Adrenal gland (tissue), 12 donors: ENCODE data around the gene MRPS33. TPM values are rescaled to one million over a fixed set of nuclear protein-coding genes. Genes with fewer than 3 reads are reported as not detected.
"Not testable (repeated sequence)": the region's sequence is repeated elsewhere in the genome, so short reads cannot be mapped to it uniquely, and the experiment has no call there.

Experiments used
- DNase-seq, 7 donors: peaks; one replicate each; pipeline ENCODE4 v3.0.0-alpha.2; 2019 to 2020
- H3K27ac ChIP-seq, 5 donors: fragments of 200-600 bp; sonication (generic) in 4 of 5; 1 replicate in 3 of 5; 2 replicates in 2 of 5; pipeline versions ENCODE4 v1.5.1 to v1.8.0; 2016 to 2020; ENCODE audit warnings: mild to moderate bottlenecking in 1 of 5
- H3K27me3 ChIP-seq: fragments of 200-600 bp; 2 replicates; pipeline ENCODE4 v1.8.0; 2021
- H3K36me3 ChIP-seq, 2 donors: fragments of 200-600 bp; replicated peaks in 1 of 2; 1 replicate in 1 of 2; 2 replicates in 1 of 2; pipeline versions ENCODE4 v1.5.1 to v1.8.0; 2018 to 2022
- H3K4me1 ChIP-seq, 2 donors: fragments of 200-600 bp; replicated peaks in 1 of 2; 1 replicate in 1 of 2; 2 replicates in 1 of 2; pipeline versions ENCODE4 v1.5.1 to v1.8.0; 2018 to 2021
- H3K4me3 ChIP-seq, 4 donors: fragments of 200-600 bp; sonication (generic) in 3 of 4; one replicate each; pipeline ENCODE4 v1.5.1; 2016 to 2018
- H3K9me3 ChIP-seq, 3 donors: fragments of 200-600 bp; sonication (generic) in 1 of 3; replicated peaks in 1 of 3; 1 replicate in 2 of 3; 2 replicates in 1 of 3; pipeline versions ENCODE4 v1.5.1 to v1.8.0; 2016 to 2021
- POLR2A ChIP-seq, 2 donors: fragments of 450-650 bp; IDR thresholded peaks; one replicate each; pipeline ENCODE4 v1.6.1; 2017; ENCODE audit warnings: antibody characterized with exemption in 2 of 2, mild to moderate bottlenecking in 2 of 2, moderate library complexity in 1 of 2
- WGBS, 4 donors: extraction: QIAGEN DNeasy Blood & Tissue Kit in 2 of 4; methylation state at CpG; one replicate each; pipeline versions ENCODE4 v1.1.5 to v1.1.7; 2013 to 2017; 5-methylcytosine and 5-hydroxymethylcytosine counted together
- intact Hi-C, 2 donors: fragments of 100-400 bp; cut with DNase I; formaldehyde crosslinking; loops; one replicate each; pipeline versions ENCODE4 v1.14.1 to v1.15.0; 2022 to 2023
- polyA plus RNA-seq, 3 donors: library from polyadenylated mRNA; stranded (reverse); fragments of 200-250 nt in 2 of 3; fragments of 350-450 nt in 1 of 3; fragmentation: Illumina TruSeq in 1 of 3; extraction: RNeasy Lipid Tissue Mini Kit (QIAGEN cat#74804) in 1 of 3; gene quantifications; one replicate each; pipeline ENCODE4 v1.2.3, GENCODE V29; 2013 to 2014
- small RNA-seq, 2 donors: library from RNA; depleted of rRNA; stranded (forward); fragments of <200 nt; gene quantifications; one replicate each; pipeline ENCODE3, GENCODE V24; 2016
- total RNA-seq, 9 donors: library from RNA; depleted of rRNA in 4 of 9; stranded (reverse); fragments of >200 nt in 4 of 9; fragments of 120-200 nt in 1 of 9; fragmentation: NEBNext Ultra II Directional in 1 of 9; extraction: Animal tissue kit (Norgen Biotek cat#: 25700) in 1 of 9; gene quantifications; one replicate each; pipeline versions ENCODE4 v1.1.0 to v1.2.4, GENCODE V29; 2013 to 2023
- TF ChIP-seq, protein P1 (sequence below), 6 experiments: fragments of 450-650 bp in 4 of 6; fragments of 200-600 bp in 2 of 6; sonication (generic) in 1 of 6; IDR thresholded peaks; 1 replicate in 5 of 6; 2 replicates in 1 of 6; pipeline versions ENCODE4 v1.5.1 to v1.8.0; 2016 to 2021; ENCODE audit warnings: antibody characterized with exemption in 6 of 6, mild to moderate bottlenecking in 2 of 6, moderate library complexity in 1 of 6
- donor health status: healthy with polysubstance abuse.
- donor health status: Bipolar disorder and iron deficiency.
- donor health status: DM: yes; HTN: yes; CAD: no.
- donor health status: DM: no; HTN: no; CAD: no.
- donor health status: DM: no; HTN: no; CAD: no.
- donor health status: DM: yes; HTN: yes; CAD: no.

The MRPS33 gene
- total and polyA plus RNA-seq, 12 donors: 19.7 to 156 (median 59.4) TPM

DNA sequence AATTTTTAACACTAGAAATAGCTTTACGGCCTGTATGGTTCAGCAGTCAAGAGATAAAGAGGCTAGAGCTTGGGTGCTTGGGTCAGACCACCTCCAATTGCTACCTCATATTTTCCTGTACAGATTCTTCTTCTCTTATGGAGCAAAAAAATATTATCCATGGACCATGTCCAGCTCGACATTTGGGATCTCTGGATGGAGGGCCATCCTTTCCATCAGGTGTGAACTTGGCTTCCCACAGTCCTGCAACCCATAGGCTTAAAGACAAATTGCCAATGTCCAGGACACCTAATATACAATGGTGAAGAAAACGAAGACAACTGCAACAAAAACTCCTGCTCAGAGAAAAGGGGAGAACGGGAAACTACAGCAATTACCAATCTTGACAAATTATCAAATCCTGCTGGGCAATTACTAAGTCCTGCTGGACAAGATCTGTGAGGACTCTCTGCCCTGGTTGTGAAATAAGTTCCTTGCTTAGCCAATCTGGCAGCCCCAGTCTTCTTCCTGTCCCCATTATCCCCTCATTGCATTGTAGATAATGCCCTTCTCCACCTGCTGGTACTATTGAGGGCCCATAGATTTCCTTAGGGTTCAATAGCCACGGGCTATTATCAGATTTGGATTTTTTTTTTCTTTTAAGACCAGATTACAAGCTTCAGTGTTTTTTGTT lies 48.1 kb downstream of the MRPS33 start:
- H3K4me3 ChIP-seq: no peak overlapping the region
- H3K27me3 ChIP-seq: no peaks in the 10 kb centered on the region
- 51 to 59% (median 57%) methylated on average over 5 of the region's 5 CpGs for WGBS, 4 donors

GRCh38 chr7:140961117-140961516 lies 53.6 kb downstream of the MRPS33 start:
- 90 to 95% (median 92%) methylated on average over 4 of the region's 4 CpGs for WGBS, 4 donors
- intact Hi-C loops: no loop called here
- Histone ChIP-seq H3K36me3 (no peaks in the 10 kb centered on the region), H3K4me1 (no peaks in the 10 kb centered on the region), H3K4me3 (no peak overlapping the region), H3K27me3 (no peaks in the 10 kb centered on the region), H3K27ac (no peak overlapping the region), H3K9me3 (no peaks in the 10 kb centered on the region)
- TF ChIP-seq, protein P1, sequence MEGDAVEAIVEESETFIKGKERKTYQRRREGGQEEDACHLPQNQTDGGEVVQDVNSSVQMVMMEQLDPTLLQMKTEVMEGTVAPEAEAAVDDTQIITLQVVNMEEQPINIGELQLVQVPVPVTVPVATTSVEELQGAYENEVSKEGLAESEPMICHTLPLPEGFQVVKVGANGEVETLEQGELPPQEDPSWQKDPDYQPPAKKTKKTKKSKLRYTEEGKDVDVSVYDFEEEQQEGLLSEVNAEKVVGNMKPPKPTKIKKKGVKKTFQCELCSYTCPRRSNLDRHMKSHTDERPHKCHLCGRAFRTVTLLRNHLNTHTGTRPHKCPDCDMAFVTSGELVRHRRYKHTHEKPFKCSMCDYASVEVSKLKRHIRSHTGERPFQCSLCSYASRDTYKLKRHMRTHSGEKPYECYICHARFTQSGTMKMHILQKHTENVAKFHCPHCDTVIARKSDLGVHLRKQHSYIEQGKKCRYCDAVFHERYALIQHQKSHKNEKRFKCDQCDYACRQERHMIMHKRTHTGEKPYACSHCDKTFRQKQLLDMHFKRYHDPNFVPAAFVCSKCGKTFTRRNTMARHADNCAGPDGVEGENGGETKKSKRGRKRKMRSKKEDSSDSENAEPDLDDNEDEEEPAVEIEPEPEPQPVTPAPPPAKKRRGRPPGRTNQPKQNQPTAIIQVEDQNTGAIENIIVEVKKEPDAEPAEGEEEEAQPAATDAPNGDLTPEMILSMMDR (IDR thresholded peaks at IDR 0.05): no peak
- no peak for TF ChIP-seq POLR2A (IDR thresholded peaks at IDR 0.05)
- no peak for DNase-seq

More for the DNA sequence above, 48.1 kb downstream of the MRPS33 start:
- Histone ChIP-seq H3K27ac (no peak overlapping the region), H3K36me3 (no peaks in the 10 kb centered on the region), H3K9me3 (no peaks in the 10 kb centered on the region), H3K4me1 (no peaks in the 10 kb centered on the region)
- no peak for DNase-seq
- TF ChIP-seq POLR2A (IDR thresholded peaks at IDR 0.05): no peak
- TF ChIP-seq, protein P1 (IDR thresholded peaks at IDR 0.05): no peak
- intact Hi-C loops: no loop called here

GRCh38 chr7:140956997-140957396 lies 57.8 kb downstream of the MRPS33 start:
- H3K4me3 ChIP-seq, H3K4me1 ChIP-seq, H3K27ac ChIP-seq, H3K36me3 ChIP-seq, H3K9me3 ChIP-seq, intact Hi-C loops, H3K27me3 ChIP-seq, DNase-seq: not testable (repeated sequence)
- 90 to 96% (median 93%) methylated on average over 7 to 25 of the region's 25 CpGs for WGBS, 4 donors

Small RNA genes lying within 50 kb of the gene (small RNA-seq; reads per million reads assigned to genes)
- gene RNU4-74P: 0 reads per million in 2 donors

Other genes with a start within 250 kb of the MRPS33 start
- 10 to 100 TPM; 16.2 to 50.3 (median 26.6) TPM for gene BRAF, start 90.0 kb downstream of the MRPS33 start, total RNA-seq
- gene BRAF, start 90.0 kb downstream of the MRPS33 start, polyA plus RNA-seq: 10 to 100 TPM in 1 of 3 donors, 1 to 10 TPM in 2; 5.0 to 15.2 (median 9.7) TPM
- gene TMEM178B, start 59.1 kb upstream of the MRPS33 start, total RNA-seq: 1 to 10 TPM in 7 of 9 donors, under 1 TPM in 2; 0.95 to 4.9 (median 2.4) TPM
- gene TMEM178B, start 59.1 kb upstream of the MRPS33 start, polyA plus RNA-seq: 1 to 10 TPM in 1 of 3 donors, under 1 TPM in 2; 0.24 to 4.0 (median 0.56) TPM